HG03520 (cell line): ENCODE results near the gene PAPOLB.

ENCODE experiments used
- ATAC-seq: cut with Tn5 transposase; IDR thresholded peaks from one replicate; pipeline ENCODE4 v1.9.1; 2021; ENCODE audit warnings: mild to moderate bottlenecking, moderate library complexity; ENCODE audit not compliant: unreplicated experiment

The PAPOLB gene

DNA sequence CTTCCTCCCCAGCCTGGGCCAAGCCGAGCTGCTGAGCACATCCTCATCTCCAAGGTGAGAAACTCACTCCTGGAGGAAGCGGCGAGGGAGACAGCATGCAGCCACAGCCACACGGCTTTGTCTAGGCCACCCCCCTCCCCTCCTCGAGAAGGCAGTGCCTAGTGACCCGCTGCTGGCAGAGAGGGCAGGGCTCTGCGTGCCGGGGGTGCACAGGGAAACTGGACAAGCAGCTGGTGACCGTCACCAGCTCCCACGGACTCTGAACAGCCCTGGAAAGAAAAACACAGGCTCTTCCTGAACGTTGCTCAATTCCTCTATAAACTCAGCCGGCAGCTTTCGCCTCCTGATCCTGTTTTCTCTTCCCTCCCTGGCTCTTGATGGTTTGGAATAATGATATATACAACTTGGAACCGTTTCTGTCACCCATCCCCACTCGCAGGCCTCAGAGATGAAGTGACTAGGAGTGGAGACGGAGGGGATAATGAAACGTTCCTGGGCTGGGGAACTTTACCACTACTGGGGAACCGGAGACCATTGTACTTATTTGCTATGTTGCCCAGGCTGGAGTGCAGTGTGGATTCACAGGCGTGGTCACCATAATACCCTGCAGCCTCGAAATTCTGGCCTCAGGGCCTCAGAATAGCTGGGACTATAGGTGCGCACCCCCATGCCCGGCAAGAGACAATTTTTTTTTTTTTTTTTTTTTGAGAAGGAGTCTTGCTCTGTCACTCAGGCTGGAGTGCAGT, 19.3 kb downstream of the PAPOLB start:
- ATAC-seq, result no peak

DNA sequence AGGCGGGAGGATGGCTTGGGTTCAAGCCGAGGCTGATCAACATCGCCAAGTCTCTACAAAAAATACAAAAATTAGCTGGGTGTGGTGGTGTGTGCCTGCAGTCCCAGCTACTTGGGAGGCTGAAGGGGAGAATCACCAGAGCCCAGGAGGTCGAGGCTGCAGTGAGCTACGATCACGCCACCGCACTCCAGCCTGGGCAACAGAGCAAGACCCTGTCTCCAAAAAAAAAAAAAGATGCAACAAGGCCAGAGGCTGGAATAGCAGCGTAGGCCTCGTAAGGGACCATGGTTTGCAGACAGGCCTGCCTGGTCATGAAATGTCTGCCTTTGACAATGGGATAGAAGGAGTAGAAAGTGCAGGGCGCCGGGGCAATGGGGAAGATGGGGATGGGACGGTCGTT, 20.0 kb downstream of the PAPOLB start:
- ATAC-seq, result no peak

GRCh38 chr7:4841007-4841784, 20.6 kb downstream of the PAPOLB start:
- no peak for ATAC-seq

- ATAC-seq, result no peak
Measured at GRCh38 chr7:4840079-4840501, 21.7 kb downstream of the PAPOLB start.

GRCh38 chr7:4838626-4839334, 23.1 kb downstream of the PAPOLB start:
- ATAC-seq, result no peak

GRCh38 chr7:4837803-4838625, 23.8 kb downstream of the PAPOLB start:
- no peak for ATAC-seq

- ATAC-seq, result no peak
Measured at GRCh38 chr7:4837041-4837802, 24.6 kb downstream of the PAPOLB start.

DNA sequence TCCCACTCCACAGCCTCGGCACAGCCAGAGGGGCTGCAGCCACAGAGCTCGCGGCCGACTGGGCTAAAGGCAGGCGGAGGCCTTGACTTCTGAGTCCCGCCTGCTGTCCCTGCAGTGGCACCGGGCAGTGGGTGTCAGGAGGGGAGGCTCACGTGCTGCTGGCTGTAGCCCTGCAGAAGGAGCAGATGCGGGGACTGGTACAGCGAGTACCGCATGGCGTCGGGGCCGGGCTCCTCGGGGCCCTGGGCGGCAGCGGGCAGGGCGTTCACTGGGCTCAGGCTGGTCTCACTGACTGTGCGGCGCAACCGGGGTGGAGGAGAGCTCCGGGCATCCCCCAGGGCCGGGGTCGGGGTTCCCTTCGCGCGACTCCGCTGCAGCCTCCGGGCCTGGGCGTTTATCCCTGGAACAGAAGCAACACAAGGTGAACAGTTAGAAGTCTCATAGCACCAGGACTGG, 25.6 kb downstream of the PAPOLB start:
- ATAC-seq, result no peak

DNA sequence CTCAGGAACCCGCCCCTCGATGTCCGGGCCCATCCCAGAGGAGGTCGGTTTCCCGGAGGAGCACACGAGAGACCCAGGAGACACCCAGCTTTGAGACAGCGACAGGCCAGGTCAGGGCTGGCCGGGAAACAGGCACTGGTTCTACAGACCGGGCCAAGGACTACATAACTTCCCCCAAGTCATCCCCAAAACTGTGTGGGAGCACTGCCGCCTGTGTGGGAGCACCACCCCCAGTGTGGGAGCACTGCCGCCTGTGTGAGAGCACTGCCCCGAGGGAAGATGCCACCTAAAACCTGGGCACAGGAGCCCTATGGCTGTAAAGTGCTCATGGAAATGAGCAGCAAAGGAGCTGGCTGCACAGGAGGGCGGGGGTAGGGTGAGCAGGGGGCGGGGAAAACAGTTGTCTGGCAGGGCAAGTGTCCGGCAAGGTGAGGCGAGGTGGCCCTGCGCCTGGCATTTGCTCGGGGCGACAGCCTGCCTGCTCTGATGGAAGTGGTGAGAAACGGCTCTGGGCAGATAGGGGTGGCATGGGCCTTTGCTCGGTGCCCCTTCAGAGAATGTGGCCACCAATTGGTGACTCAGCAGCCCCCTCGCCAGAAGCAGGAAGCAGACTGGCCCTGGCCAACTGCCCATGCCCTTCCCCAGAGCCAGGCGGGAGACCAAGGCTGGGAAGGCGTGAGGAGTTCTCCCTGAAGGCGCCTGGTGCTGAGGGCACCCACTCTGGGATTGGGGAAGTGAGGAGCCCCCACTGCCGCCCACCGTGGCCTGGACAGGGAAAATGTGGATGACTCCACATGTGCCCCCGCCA, 26.2 kb downstream of the PAPOLB start:
- ATAC-seq, result no peak

GRCh38 chr7:4834601-4835397, 27.0 kb downstream of the PAPOLB start:
- no peak for ATAC-seq

GRCh38 chr7:4833691-4834600, 27.9 kb downstream of the PAPOLB start:
- no peak for ATAC-seq

- ATAC-seq, result no peak
Measured at GRCh38 chr7:4833176-4833575, 28.7 kb downstream of the PAPOLB start.

DNA sequence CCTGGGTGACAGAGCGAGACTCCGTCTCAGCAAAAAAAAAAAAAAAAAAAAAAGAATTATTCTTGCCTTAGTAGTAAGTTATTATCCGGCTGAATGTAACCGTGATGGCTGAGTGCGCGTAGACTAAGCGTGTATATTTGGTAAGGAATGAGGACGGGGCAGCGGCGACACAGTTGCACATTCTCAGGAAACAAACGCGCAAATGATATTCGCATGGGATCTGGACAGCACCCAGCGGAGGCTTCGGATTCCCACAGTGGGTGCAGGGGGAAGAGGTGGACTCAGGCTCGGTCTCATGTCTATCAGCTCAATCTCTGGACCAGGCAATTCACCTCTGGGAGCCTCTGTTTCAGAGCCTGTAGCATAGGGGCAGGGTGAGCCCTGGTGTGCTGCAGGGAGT, 29.1 kb downstream of the PAPOLB start:
- ATAC-seq, result no peak

- ATAC-seq, result no peak
Measured at GRCh38 chr7:4831723-4832495, 29.9 kb downstream of the PAPOLB start.

DNA sequence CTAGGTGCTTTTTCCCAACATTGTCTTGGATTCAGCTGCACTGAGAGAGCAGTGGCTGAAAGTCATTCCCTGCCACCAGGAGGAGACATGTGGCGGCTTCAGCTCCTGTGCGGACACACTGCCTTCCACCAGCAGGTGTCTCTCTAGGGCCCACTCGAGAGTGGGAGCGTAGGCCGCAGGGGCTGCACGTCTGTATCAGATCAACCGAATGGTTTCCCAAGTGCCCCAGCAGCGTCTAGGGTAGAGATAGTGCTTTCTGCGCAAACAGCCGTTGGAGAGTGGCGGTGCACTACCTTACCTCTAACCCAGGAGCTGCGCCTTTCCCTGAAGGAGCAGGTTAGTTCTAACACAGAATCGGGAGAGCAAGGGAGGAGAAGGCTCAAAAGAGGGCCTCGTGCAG, 31.7 kb downstream of the PAPOLB start:
- ATAC-seq, result peak; percentile 63

- ATAC-seq, result no peak
Measured at GRCh38 chr7:4828720-4829383, 33.0 kb downstream of the PAPOLB start.
